Choroid plexus epithelial cell (primary cell): Measurements from ENCODE around the gene ICE1.
"Not testable (repeated sequence)": the region's sequence is repeated elsewhere in the genome, so short reads cannot be mapped to it uniquely, and the experiment has no call there.

Source experiments
- DNase-seq: peaks from one replicate; pipeline ENCODE4 v3.0.0-alpha.2; 2010; ENCODE audit warnings: low read depth
- H3K4me3 ChIP-seq: 2 replicates; pipeline ENCODE4 v1.5.1; 2011; ENCODE audit warnings: low read depth, mild to moderate bottlenecking, control low read depth, low read length, moderate library complexity
- CTCF ChIP-seq: conservative IDR thresholded peaks from 2 replicates; pipeline ENCODE4 v1.5.1; 2011; ENCODE audit warnings: low read depth, mild to moderate bottlenecking, control low read depth, inconsistent platforms, low read length, moderate library complexity

Gene ICE1

GRCh38 chr5:5387192-5387591, 35.3 kb upstream of the ICE1 start:
- TF ChIP-seq CTCF = no peak
- no peak overlapping the region for H3K4me3 ChIP-seq
- peak; percentile 15 for DNase-seq

- TF ChIP-seq CTCF = no peak
- H3K4me3 ChIP-seq = no peak overlapping the region
- DNase-seq = peak; percentile 26
Observed at GRCh38 chr5:5387777-5388176, 34.7 kb upstream of the ICE1 start.

GRCh38 chr5:5390121-5390869, 32.2 kb upstream of the ICE1 start:
- H3K4me3 ChIP-seq, DNase-seq: not testable (repeated sequence)

GRCh38 chr5:5392504-5392903, 30.0 kb upstream of the ICE1 start:
- DNase-seq, H3K4me3 ChIP-seq: not testable (repeated sequence)

GRCh38 chr5:5394384-5394986, 28.0 kb upstream of the ICE1 start:
- H3K4me3 ChIP-seq = not testable (repeated sequence)
- peak; percentile 84 for DNase-seq
- TF ChIP-seq CTCF = peak; percentile 78

- DNase-seq, H3K4me3 ChIP-seq: not testable (repeated sequence)
Observed at GRCh38 chr5:5395093-5395492, 27.4 kb upstream of the ICE1 start.

- DNase-seq = no peak
- TF ChIP-seq CTCF = no peak
- no peak overlapping the region for H3K4me3 ChIP-seq
Observed at GRCh38 chr5:5398071-5398470, 24.4 kb upstream of the ICE1 start.

- TF ChIP-seq CTCF = no peak
- H3K4me3 ChIP-seq = no peak overlapping the region
- no peak for DNase-seq
Observed at GRCh38 chr5:5401095-5401494, 21.4 kb upstream of the ICE1 start.
